Measurements from ENCODE around the gene SLC6A17. TPM values are rescaled to one million over a fixed set of nuclear protein-coding genes. Genes with fewer than 3 reads are reported as not detected.

The SLC6A17 gene
- total RNA-seq, 1 experiment from 2014 or later: not detected

DNA sequence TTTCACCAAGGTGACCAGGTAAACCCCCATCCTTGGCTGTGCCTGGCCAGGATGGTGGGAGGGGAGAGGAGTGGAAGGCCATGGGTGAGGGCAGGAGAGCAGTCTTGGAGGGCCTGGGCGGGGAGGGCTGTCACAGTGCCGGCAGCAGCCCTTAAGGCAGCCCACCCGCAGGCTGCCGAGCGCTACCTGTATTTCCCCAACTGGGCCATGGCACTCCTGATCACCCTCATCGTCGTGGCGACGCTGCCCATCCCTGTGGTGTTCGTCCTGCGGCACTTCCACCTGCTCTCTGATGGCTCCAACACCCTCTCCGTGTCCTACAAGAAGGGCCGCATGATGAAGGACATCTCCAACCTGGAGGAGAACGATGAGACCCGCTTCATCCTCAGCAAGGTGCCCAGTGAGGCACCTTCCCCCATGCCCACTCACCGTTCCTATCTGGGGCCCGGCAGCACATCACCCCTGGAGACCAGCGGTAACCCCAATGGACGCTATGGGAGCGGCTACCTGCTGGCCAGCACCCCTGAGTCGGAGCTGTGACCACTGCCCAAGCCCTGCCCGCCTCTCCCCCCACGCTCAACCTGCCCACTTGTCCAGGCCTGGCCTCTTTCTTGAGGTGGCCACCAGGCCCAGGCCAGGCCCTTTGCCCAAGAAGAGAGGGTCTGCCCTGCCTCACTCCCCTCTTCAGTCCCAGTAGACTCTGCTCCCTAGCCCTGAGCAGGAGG is 47.8 kb downstream of the SLC6A17 start:
- H3K4me1 ChIP-seq: no peaks in the 10 kb centered on the region

GRCh38 chr1:110198746-110199145 is 48.5 kb downstream of the SLC6A17 start:
- H3K36me3 ChIP-seq: no peaks in the 10 kb centered on the region
- H3K4me3 ChIP-seq: no peak overlapping the region
- no peak overlapping the region for H3K27ac ChIP-seq
- no peaks in the 10 kb centered on the region for H3K4me1 ChIP-seq
- H3K9me3 ChIP-seq (replicated peaks): no peaks in the 10 kb centered on the region
- H3K27me3 ChIP-seq: peaks cover 6% of the 10 kb centered on the region; the same call in 1 of the 2 replicates
- DNase-seq: no peak

More for the DNA sequence above, 47.8 kb downstream of the SLC6A17 start:
- no peaks in the 10 kb centered on the region for H3K36me3 ChIP-seq
- peaks cover 6% of the 10 kb centered on the region; the same call in 1 of the 2 replicates for H3K27me3 ChIP-seq
- no peaks in the 10 kb centered on the region for H3K9me3 ChIP-seq (replicated peaks)
- no peak for DNase-seq
- no peak overlapping the region for H3K27ac ChIP-seq
- no peak overlapping the region for H3K4me3 ChIP-seq

GRCh38 chr1:110200190-110200589 is 49.9 kb downstream of the SLC6A17 start:
- Histone ChIP-seq H3K27me3 (no peaks in the 10 kb centered on the region; the same call in 1 of the 2 replicates), H3K9me3 (replicated peaks) (no peaks in the 10 kb centered on the region), H3K27ac (no peak overlapping the region), H3K4me1 (no peaks in the 10 kb centered on the region), H3K36me3 (no peaks in the 10 kb centered on the region), H3K4me3 (no peak overlapping the region)
- DNase-seq: no peak

- Histone ChIP-seq H3K4me3 (no peak overlapping the region), H3K27me3 (no peaks in the 10 kb centered on the region; the same call in 1 of the 2 replicates), H3K36me3 (no peaks in the 10 kb centered on the region), H3K27ac (no peak overlapping the region), H3K4me1 (no peaks in the 10 kb centered on the region), H3K9me3 (replicated peaks) (no peaks in the 10 kb centered on the region)
- DNase-seq: no peak
Measured at GRCh38 chr1:110200666-110201065, 50.4 kb downstream of the SLC6A17 start.

GRCh38 chr1:110201157-110201825 is 51.0 kb downstream of the SLC6A17 start:
- no peak for DNase-seq
- H3K27ac ChIP-seq: no peak overlapping the region
- H3K27me3 ChIP-seq: no peaks in the 10 kb centered on the region; the same call in 1 of the 2 replicates
- no peaks in the 10 kb centered on the region for H3K4me1 ChIP-seq
- no peaks in the 10 kb centered on the region for H3K9me3 ChIP-seq (replicated peaks)
- H3K4me3 ChIP-seq: no peak overlapping the region
- H3K36me3 ChIP-seq: no peaks in the 10 kb centered on the region

DNA sequence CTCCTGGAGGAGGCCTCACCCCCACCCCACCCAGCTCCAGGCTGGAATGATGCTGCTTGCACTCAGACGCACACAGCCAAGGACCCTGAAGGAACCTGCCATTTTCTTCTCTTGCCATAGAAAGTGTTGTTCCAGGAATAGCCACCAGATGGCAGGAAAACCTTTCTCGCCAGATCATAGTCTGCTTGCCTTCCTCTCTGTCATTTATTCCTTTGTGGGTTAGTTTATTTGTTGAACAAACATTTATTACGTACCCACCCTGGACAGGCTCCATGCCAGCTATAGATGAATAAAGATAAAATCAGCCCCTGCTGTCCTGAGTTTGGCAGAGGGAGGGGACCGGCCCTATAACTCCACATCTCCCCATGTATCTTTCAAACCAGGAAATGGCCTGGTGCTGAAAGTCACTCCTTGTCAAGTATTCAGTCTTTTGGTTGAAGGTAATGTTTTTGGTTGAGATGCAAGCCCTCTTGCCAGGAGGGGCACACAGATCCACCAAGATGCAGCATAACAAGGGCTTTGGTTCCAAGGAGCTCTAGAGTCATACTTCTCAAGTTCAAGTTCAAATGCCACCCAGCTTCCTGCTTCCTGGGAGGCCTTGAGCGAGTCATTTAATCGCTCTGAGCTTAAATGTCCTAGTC is 52.8 kb downstream of the SLC6A17 start:
- Histone ChIP-seq H3K27ac (no peak overlapping the region), H3K27me3 (no peaks in the 10 kb centered on the region; the same call in 1 of the 2 replicates), H3K4me1 (no peaks in the 10 kb centered on the region), H3K9me3 (replicated peaks) (no peaks in the 10 kb centered on the region), H3K4me3 (no peak overlapping the region), H3K36me3 (no peaks in the 10 kb centered on the region)
- DNase-seq: peak; percentile 39 to 80

GRCh38 chr1:110205156-110205555 is 54.9 kb downstream of the SLC6A17 start:
- Histone ChIP-seq H3K36me3 (no peaks in the 10 kb centered on the region), H3K27ac (no peak overlapping the region), H3K9me3 (replicated peaks) (no peaks in the 10 kb centered on the region), H3K4me1 (no peaks in the 10 kb centered on the region), H3K27me3 (no peaks in the 10 kb centered on the region; the same call in 1 of the 2 replicates), H3K4me3 (no peak overlapping the region)
- DNase-seq: no peak

DNA sequence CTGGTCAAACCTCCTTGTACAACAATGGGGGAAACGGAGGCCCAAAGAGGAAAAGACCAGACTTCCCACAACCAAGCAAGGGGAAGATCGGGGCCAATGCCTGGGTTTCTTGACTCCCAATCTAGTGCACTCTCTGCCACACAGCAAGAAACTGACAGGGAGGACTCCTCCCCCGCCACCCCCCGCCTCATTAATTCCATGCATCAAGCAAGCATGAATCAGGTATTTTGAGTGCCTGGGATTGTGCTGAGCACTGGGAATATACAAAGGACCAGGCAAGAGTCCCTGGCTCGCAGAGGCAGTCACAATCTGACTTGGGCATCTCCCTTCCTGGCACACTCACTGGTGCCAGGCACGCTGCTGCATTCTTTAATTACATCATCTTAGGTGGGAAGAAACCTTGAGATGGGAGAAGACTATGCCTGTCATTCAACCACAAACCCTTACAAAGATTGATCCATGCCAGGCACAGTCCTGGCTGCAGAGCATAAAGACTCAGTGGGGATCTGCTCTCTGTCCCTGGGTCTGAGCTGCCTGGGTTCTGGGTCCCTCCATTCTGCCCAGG is 55.4 kb downstream of the SLC6A17 start:
- no peaks in the 10 kb centered on the region for H3K9me3 ChIP-seq (replicated peaks)
- no peaks in the 10 kb centered on the region for H3K4me1 ChIP-seq
- no peak overlapping the region for H3K4me3 ChIP-seq
- H3K27ac ChIP-seq: no peak overlapping the region
- H3K36me3 ChIP-seq: no peaks in the 10 kb centered on the region
- H3K27me3 ChIP-seq: no peaks in the 10 kb centered on the region
- DNase-seq: no peak

- no peak for DNase-seq
- Histone ChIP-seq H3K4me1 (no peaks in the 10 kb centered on the region), H3K36me3 (no peaks in the 10 kb centered on the region), H3K27me3 (no peaks in the 10 kb centered on the region), H3K9me3 (replicated peaks) (no peaks in the 10 kb centered on the region), H3K4me3 (no peak overlapping the region), H3K27ac (no peak overlapping the region)
Measured at GRCh38 chr1:110206261-110206920, 56.1 kb downstream of the SLC6A17 start.

DNA sequence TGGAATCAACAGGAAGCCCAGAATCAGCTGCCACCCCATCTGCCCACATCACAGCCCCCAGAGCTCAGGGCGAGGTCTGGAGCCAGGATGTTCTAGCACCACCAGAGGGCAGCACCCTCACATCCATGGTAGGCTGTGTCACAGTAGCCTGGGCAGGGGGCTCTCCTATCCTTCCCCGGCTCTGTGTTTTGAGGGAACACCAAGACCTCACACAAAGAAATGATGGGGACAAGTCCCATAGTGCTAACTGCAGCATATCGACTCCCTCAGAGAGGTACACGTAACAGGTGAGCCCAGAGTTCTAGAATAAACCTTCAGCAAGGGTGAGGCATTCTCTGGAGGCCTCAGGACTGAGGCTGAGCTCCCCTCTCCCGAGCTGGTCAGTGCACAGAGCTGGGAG is 57.5 kb downstream of the SLC6A17 start:
- no peak overlapping the region for H3K27ac ChIP-seq
- DNase-seq: peak; percentile 50 to 78
- no peaks in the 10 kb centered on the region for H3K4me1 ChIP-seq
- no peaks in the 10 kb centered on the region for H3K9me3 ChIP-seq (replicated peaks)
- H3K4me3 ChIP-seq: no peak overlapping the region
- no peaks in the 10 kb centered on the region for H3K27me3 ChIP-seq
- H3K36me3 ChIP-seq: no peaks in the 10 kb centered on the region

GRCh38 chr1:110208916-110209645 is 58.8 kb downstream of the SLC6A17 start:
- no peak for DNase-seq
- H3K27me3 ChIP-seq: peaks cover 10% of the 10 kb centered on the region; the same call in 1 of the 2 replicates
- H3K9me3 ChIP-seq (replicated peaks): no peaks in the 10 kb centered on the region
- no peak overlapping the region for H3K4me3 ChIP-seq
- H3K27ac ChIP-seq: no peak overlapping the region
- no peaks in the 10 kb centered on the region for H3K36me3 ChIP-seq
- H3K4me1 ChIP-seq: no peaks in the 10 kb centered on the region

GRCh38 chr1:110209715-110210603 is 59.7 kb downstream of the SLC6A17 start, which contains the start of gene KCNC4:
Gene KCNC4, plus strand, starts transcription at chr1:110210314. Its CDS starts 1,186 bp downstream, at chr1:110211500.
- Histone ChIP-seq H3K9me3 (replicated peaks) (no peaks in the 10 kb centered on the region), H3K4me3 (peak within 1 kb of the TSS; percentile 62), H3K27ac (no peak within 1 kb of the TSS), H3K36me3 (no peaks in the 10 kb centered on the region), H3K27me3 (peaks cover 11% of the 10 kb centered on the region; the same call in 1 of the 2 replicates), H3K4me1 (no peaks in the 10 kb centered on the region)
- peak; percentile 44 to 49 for DNase-seq

All from SJCRH30 (cell line).